Mononuclear cell (primary cell): ENCODE data around the gene CHPF. TPM values are rescaled to one million over a fixed set of nuclear protein-coding genes. Genes with fewer than 3 reads are reported as not detected.
A peak's percentile ranks its signal among the peaks of the same experiment; 100 is the strongest.

ENCODE experiments used
- H3K27me3 ChIP-seq: 2 replicates; pipeline ENCODE4 v1.6.0; 2011; ENCODE audit warnings: low read length, control low read depth; ENCODE audit not compliant: insufficient read depth
- H3K4me1 ChIP-seq: 2 replicates; pipeline ENCODE4 v1.5.1; 2011; ENCODE audit warnings: mild to moderate bottlenecking, low read length, control low read depth; ENCODE audit not compliant: insufficient read depth
- H3K4me3 ChIP-seq: 2 replicates; pipeline ENCODE4 v1.5.1; 2011; ENCODE audit warnings: mild to moderate bottlenecking, low read length, moderate library complexity
- H3K9me3 ChIP-seq: 2 replicates; pipeline ENCODE4 v1.5.1; 2011; ENCODE audit warnings: low read depth, mild to moderate bottlenecking, control low read depth, low read length
- total RNA-seq: library from RNA; depleted of rRNA; stranded (reverse); fragments of >200 nt; gene quantifications from one replicate; pipeline ENCODE4 v1.2.3, GENCODE V29; 2012

The CHPF gene
- total RNA-seq, 1 donor: 2.7 TPM

DNA sequence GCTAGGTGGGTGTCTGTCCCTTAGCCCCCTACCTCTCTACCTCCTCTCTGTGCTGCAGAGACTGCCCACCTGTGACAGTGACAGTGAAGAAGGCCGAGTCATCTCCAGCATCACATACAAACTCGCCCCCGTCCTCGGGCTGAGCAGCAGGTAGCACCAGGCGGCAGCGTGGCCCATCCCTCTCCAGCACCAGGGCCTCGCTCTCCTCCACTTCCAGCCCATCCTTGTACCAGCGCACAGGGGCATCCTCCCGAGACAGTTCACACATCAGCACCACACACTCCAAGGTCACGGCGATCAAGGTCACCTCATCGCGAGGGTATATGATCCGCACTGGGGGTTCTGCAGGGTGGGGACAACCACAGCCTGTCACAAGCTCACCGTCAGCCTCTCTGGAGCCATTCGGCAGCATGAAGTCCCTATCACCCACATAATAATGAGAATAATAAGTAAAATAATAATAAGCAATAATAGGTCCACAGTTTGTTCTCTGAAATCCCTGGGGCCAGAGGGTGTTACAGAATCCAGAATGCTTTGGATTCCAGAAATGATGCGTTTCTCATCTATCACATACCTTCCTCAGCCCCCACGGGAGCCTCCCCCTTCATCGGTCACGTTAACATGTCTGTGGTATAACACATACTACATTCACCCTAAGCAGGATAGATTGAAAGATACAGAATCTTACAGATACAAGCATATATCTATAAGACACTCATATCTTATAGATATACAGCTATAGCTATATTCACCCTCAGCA lies 15.7 kb upstream of the CHPF start:
- Histone ChIP-seq H3K27me3 (peaks cover 3% of the 10 kb centered on the region), H3K4me3 (no peak overlapping the region), H3K4me1 (no peaks in the 10 kb centered on the region), H3K9me3 (no peaks in the 10 kb centered on the region)

DNA sequence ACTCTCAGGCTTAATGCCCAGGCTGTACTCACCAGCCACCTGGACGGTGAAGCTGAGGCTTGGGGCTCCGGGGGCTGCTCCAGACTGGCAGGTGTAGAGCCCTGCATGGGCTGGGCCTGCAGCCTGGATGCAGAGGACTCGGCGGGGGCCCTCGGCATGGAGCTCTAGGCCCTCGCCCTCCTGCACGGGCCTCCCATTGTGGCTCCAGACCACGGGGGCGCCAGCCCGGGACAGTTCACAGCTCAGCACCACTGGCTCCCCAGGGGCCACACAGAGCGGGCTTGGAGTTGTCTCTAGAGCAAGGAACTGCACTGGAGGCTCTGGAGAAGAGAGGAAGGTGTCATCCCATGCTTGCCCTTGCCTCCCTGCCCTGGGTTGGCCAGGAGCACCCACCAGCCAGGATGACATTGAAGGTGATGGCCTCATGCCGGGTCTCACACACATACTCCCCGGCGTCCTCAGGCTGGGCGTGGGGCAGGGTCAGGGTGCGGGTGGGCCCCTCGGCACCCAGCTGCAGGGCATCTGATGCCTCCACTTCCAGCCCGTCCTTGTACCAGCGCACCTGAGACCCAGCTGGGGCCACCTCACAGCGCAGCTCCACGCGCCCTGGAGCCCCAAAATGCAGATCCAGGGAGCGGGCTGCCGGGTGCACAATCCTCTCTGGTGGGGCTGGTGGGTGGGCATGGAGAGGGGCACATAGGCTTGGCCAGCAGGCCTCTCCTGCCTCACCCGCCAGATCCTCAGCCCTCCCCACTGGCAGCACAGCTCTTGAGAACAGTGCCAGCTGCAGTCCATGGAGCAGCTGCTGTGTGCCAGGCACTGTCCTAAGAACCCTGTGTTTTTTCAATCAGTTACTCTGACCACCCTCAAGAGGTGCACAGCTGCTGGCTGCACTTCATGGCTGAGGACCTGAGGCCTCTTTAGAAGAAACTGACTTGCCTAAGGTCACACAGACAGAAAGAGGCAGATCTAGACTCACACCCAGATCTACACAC lies 14.5 kb upstream of the CHPF start:
- H3K4me1 ChIP-seq: peaks cover 1% of the 10 kb centered on the region
- peaks cover 15% of the 10 kb centered on the region for H3K27me3 ChIP-seq
- H3K9me3 ChIP-seq: no peaks in the 10 kb centered on the region
- H3K4me3 ChIP-seq: no peak overlapping the region

DNA sequence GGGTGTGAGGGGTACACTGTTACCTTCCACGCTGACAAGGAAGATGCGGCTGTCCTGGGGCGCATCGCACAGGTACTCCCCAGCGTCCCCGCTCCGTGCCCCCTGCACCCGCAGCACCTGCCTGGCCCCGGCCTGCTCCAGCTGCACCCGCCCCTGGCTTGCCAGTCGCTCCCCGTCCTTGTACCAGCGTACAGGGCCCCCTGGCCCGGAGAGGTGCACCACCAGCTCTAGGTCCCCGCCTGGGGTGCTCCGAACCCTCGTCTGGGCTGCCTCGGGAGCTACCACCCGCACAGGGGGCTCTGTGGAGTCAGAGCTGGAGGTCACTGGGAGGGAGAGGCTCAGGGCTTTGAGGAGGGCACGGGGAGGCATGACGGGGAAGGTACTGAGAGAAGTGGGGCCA lies 13.7 kb upstream of the CHPF start:
- Histone ChIP-seq H3K4me1 (peaks cover 7% of the 10 kb centered on the region), H3K4me3 (no peak overlapping the region), H3K9me3 (no peaks in the 10 kb centered on the region), H3K27me3 (peaks cover 21% of the 10 kb centered on the region)

DNA sequence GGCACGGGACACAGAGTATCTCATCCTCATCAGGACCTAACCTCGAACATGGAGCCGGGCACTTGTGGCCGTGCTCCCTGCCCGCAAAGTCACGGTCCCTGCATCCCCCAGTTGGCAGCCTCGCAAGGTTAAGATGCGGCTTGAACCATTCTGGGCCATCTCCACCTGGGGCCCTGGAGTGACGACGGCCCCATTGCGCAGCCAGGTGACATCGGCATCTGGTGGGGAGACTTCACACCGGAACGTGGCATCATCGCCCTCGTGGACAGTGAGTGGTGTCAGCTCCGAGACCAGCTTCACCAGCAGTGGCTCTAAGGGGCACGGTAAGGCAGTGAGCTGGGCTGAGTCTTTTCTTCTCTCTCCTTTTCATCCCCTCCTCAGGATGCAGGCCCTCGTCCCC lies 12.8 kb upstream of the CHPF start:
- peaks cover 26% of the 10 kb centered on the region for H3K27me3 ChIP-seq
- peaks cover 12% of the 10 kb centered on the region for H3K4me1 ChIP-seq
- H3K9me3 ChIP-seq: no peaks in the 10 kb centered on the region
- H3K4me3 ChIP-seq: no peak overlapping the region

DNA sequence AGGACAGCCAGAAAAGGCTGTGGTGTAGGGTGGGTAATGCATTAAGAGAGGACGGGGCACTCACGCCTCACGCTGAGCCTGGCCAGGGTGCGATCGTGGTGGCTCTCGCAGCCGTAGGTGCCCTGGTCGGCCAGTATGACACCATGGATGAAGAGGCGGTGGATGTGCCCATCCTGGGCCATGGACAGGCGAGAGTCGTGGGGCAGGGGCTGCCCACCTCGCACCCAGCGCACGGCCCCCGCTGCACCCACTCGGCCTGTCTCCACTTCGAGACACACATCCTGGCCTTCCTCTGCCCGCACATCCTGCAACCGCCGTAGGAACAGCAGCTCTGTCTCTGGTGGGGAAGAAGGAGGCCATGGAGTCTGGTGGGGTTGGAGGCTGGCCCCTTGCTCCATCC lies 12.3 kb upstream of the CHPF start:
- peaks cover 26% of the 10 kb centered on the region for H3K27me3 ChIP-seq
- no peak overlapping the region for H3K4me3 ChIP-seq
- no peaks in the 10 kb centered on the region for H3K9me3 ChIP-seq
- H3K4me1 ChIP-seq: peaks cover 12% of the 10 kb centered on the region

DNA sequence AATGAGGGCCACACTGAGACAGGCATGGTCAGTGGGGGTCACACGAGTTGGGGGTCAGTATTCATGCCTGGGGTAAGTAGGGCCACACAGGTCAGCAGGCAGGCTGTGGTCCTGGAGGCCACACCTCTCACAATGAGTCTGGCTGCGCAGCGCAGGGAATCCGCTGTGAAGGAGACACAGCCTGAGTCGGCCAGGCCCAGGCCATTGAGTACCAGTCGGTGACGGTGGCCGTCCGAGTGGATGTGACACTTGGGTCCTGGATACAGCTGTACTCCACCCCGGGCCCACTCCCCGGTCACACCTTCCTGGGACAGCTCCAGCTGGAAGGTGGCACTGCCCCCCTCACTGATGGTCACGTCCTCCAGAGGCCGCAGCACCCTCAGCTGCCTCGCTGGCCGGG lies 10.7 kb upstream of the CHPF start:
- Histone ChIP-seq H3K4me3 (no peak overlapping the region), H3K27me3 (peaks cover 29% of the 10 kb centered on the region), H3K4me1 (peaks cover 12% of the 10 kb centered on the region), H3K9me3 (no peaks in the 10 kb centered on the region)

GRCh38 chr2:219553463-219553963 lies 9.9 kb upstream of the CHPF start:
- Histone ChIP-seq H3K4me3 (no peak overlapping the region), H3K4me1 (peaks cover 12% of the 10 kb centered on the region), H3K27me3 (peaks cover 29% of the 10 kb centered on the region), H3K9me3 (no peaks in the 10 kb centered on the region)

DNA sequence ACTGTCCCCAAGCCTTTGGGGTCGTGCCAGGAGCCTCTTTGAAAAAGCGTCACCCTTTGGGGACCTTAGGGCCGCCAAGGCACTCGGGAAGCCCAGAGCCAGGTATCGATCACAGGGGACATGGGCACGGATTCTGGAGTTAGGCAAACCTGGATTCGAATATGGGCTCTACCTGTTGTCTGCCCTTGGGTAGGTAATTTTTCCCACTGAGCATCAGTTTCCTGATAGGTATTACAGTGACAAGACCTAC lies 9.5 kb upstream of the CHPF start:
- Histone ChIP-seq H3K9me3 (no peaks in the 10 kb centered on the region), H3K27me3 (peaks cover 29% of the 10 kb centered on the region), H3K4me3 (no peak overlapping the region), H3K4me1 (peaks cover 12% of the 10 kb centered on the region)

- Histone ChIP-seq H3K27me3 (peaks cover 29% of the 10 kb centered on the region), H3K4me3 (peak overlapping the region; percentile 36), H3K4me1 (peaks cover 12% of the 10 kb centered on the region), H3K9me3 (no peaks in the 10 kb centered on the region)
Measured at GRCh38 chr2:219552382-219553167, 9.0 kb upstream of the CHPF start.

DNA sequence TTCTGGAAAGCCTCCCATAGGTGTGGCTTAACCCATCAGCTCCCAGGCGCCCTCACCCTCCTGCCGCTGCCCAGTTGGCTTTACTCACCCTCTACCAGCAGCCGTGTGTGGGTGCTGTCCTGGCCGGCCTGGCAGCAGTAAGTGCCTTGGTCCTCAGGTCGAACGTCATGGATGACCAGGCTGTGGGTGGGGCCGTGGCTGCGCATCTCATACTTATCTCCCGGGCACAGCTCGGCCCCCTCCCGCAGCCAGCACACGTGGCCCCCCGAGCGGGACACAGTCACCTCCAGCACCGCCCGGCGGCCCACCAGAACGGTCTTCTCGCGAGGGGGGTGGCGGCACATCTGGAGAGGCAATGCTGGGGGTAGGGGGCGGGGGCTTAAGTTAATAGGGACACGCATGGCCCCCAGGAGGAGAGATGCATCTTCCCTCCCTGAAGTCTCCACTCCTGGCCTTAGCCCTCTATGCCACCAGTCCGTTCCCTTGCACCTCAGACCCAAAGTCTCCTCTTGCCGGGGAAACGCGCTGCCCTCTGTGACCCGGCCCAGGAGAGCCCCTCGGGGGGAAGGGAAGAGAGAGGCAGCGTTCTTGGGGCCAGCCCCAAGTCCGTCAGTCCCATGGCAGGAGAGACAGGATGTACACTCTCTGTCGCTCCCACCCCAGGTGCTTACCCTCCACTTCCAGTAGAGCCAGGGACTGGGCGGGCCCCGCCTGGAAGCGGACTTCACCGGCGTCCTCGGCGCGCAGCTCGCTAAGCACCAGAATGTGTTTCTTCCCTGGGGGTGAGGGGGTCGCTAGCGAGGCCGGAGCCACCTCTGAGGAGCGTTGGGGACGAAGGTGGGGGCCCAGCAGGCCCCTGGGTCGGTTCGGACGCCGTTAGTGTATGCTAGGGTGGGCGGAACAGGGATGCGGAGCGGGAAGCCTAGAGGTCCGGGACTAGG lies 8.1 kb upstream of the CHPF start:
- H3K27me3 ChIP-seq: peaks cover 29% of the 10 kb centered on the region
- H3K4me1 ChIP-seq: peaks cover 12% of the 10 kb centered on the region
- H3K4me3 ChIP-seq: no peak overlapping the region
- H3K9me3 ChIP-seq: no peaks in the 10 kb centered on the region

- Histone ChIP-seq H3K4me3 (no peak overlapping the region), H3K9me3 (no peaks in the 10 kb centered on the region), H3K4me1 (peaks cover 12% of the 10 kb centered on the region), H3K27me3 (peaks cover 34% of the 10 kb centered on the region)
Measured at GRCh38 chr2:219549619-219550018, 6.0 kb upstream of the CHPF start.

DNA sequence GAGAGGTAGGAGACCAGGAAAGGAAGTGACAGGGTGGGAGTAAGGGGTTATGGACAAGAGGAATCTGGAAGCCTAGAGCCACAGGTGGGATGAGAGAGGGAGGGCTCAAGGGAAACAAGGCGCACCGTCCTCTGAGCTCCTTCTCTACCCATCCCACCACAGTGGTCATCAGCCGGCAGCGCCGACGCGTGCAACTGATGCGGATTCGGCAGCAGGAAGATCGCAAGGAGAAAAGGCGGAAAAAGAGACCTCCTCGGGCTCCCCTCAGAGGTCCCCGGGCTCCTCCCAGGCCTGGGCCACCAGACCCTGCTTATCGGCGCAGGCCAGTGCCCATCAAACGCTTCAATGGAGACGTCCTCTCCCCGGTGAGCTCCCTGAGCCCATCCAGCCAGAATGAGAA lies 5.4 kb upstream of the CHPF start:
- Histone ChIP-seq H3K27me3 (peaks cover 33% of the 10 kb centered on the region), H3K4me3 (no peak overlapping the region), H3K9me3 (no peaks in the 10 kb centered on the region)

GRCh38 chr2:219547621-219548020 lies 4.0 kb upstream of the CHPF start:
- H3K4me3 ChIP-seq: no peak overlapping the region
- H3K4me1 ChIP-seq: peaks cover 24% of the 10 kb centered on the region
- peaks cover 24% of the 10 kb centered on the region for H3K27me3 ChIP-seq
- no peaks in the 10 kb centered on the region for H3K9me3 ChIP-seq

More for the DNA sequence above, 5.4 kb upstream of the CHPF start:
- H3K4me1 ChIP-seq: peaks cover 17% of the 10 kb centered on the region

DNA sequence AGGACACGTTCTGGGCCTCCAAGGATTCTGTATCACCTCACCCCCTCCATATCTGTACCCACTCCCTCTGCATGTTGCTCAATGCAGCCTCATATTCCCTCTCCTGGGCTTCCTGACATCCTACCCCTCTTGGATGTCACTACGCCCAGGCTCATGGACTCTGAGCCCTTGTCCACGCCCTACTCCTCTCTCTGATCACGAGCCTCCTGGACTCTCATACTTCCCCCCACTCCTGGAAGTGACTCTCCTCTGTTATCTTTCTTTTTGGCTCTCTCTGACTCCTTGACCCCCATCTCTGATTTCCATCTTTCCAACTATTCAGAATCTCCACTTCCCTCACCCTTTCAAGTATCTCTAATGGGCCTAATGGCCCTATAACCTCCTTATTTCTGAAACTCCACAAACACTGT lies 2.3 kb upstream of the CHPF start:
- Histone ChIP-seq H3K27me3 (peaks cover 25% of the 10 kb centered on the region), H3K4me3 (no peak overlapping the region), H3K9me3 (no peaks in the 10 kb centered on the region), H3K4me1 (peaks cover 32% of the 10 kb centered on the region)
